Spleen (tissue), 11 donors: Measurements from ENCODE around the gene SERPINA6. TPM values are rescaled to one million over a fixed set of nuclear protein-coding genes. Genes with fewer than 3 reads are reported as not detected.

Experiments
- DNase-seq: peaks from one replicate; pipeline ENCODE4 v3.0.0-alpha.2; 2020
- H3K27ac ChIP-seq, 8 donors: fragments of 200-600 bp; sonication (generic) in 7 of 8; 1 replicate in 4 of 8; 2 replicates in 4 of 8; pipeline versions ENCODE4 v1.5.0 to v1.8.0; 2016 to 2021; ENCODE audit warnings: inconsistent platforms in 4 of 8, mild to moderate bottlenecking in 4 of 8, moderate library complexity in 1 of 8
- H3K27me3 ChIP-seq, 7 donors: fragments of 200-600 bp; sonication (generic) in 6 of 7; replicated peaks in 1 of 7; 1 replicate in 4 of 7; 2 replicates in 3 of 7; pipeline versions ENCODE4 v1.5.0 to v1.8.0; 2016 to 2021; ENCODE audit warnings: inconsistent platforms in 3 of 7, mild to moderate bottlenecking in 1 of 7
- H3K36me3 ChIP-seq, 6 donors: fragments of 200-600 bp; sonication (generic) in 5 of 6; 1 replicate in 4 of 6; 2 replicates in 2 of 6; pipeline versions ENCODE4 v1.5.0 to v1.8.0; 2016 to 2021; ENCODE audit warnings: inconsistent platforms in 2 of 6
- H3K4me1 ChIP-seq, 6 donors: fragments of 200-600 bp; sonication (generic) in 5 of 6; 1 replicate in 3 of 6; 2 replicates in 3 of 6; pipeline versions ENCODE4 v1.5.0 to v1.8.0; 2016 to 2021; ENCODE audit warnings: inconsistent platforms in 3 of 6
- H3K4me3 ChIP-seq, 8 donors: fragments of 200-600 bp; sonication (generic) in 7 of 8; 1 replicate in 4 of 8; 2 replicates in 4 of 8; pipeline versions ENCODE4 v1.5.0 to v1.8.0; 2016 to 2021; ENCODE audit warnings: inconsistent platforms in 4 of 8, mild to moderate bottlenecking in 4 of 8, moderate library complexity in 2 of 8
- H3K9me3 ChIP-seq, 8 donors: fragments of 200-600 bp; sonication (generic) in 7 of 8; 1 replicate in 4 of 8; 2 replicates in 4 of 8; pipeline versions ENCODE4 v1.5.0 to v1.8.0; 2016 to 2021; ENCODE audit warnings: inconsistent platforms in 4 of 8
- CTCF ChIP-seq, 11 experiments: fragments of 200-600 bp in 7 of 11; fragments of 450-650 bp in 4 of 11; sonication (generic) in 4 of 11; IDR thresholded peaks in 8 of 11; conservative IDR thresholded peaks in 3 of 11; 1 replicate in 7 of 11; 2 replicates in 4 of 11; pipeline versions ENCODE4 v1.4.0 to v1.8.0; 2016 to 2021; ENCODE audit warnings: antibody characterized with exemption in 11 of 11, inconsistent platforms in 4 of 11, mild to moderate bottlenecking in 1 of 11
- POLR2A ChIP-seq, 3 donors: fragments of 450-650 bp; IDR thresholded peaks; one replicate each; pipeline ENCODE4 v1.5.1; 2017; ENCODE audit warnings: antibody characterized with exemption in 3 of 3, mild to moderate bottlenecking in 1 of 3
- POLR2AphosphoS5 ChIP-seq, 3 donors: sonication (generic); formaldehyde crosslinking; IDR thresholded peaks; one replicate each; pipeline ENCODE4 v1.5.1; 2017; ENCODE audit warnings: antibody characterized with exemption in 3 of 3
- WGBS, 5 donors: extraction: QIAGEN DNeasy Blood & Tissue Kit in 3 of 5; methylation state at CpG; one replicate each; pipeline versions ENCODE4 v1.1.5 to v1.1.7; 2013 to 2018; 5-methylcytosine and 5-hydroxymethylcytosine counted together
- intact Hi-C: fragments of 100-400 bp; cut with DNase I; formaldehyde crosslinking; loops from one replicate; pipeline ENCODE4 v1.15.0; 2023; ENCODE audit warnings: low total_unique reads
- polyA plus RNA-seq, 3 donors: library from polyadenylated mRNA; stranded (reverse); fragments of 200-250 nt; gene quantifications; one replicate each; pipeline ENCODE4 v1.2.1, GENCODE V29; 2013
- total RNA-seq, 7 donors: library from RNA; depleted of rRNA in 3 of 7; stranded (reverse); fragments of >200 nt in 3 of 7; fragmentation: NEBNext Ultra II Directional in 4 of 7; extraction: Animal tissue kit (Norgen Biotek cat#: 25700) in 4 of 7; gene quantifications; one replicate each; pipeline versions ENCODE4 v1.1.0 to v1.2.1, GENCODE V29; 2016 to 2021
- donor health status: healthy with polysubstance abuse.
- donor health status: DM: no; HTN: no; CAD: no; lungs with moderate emphysema.
- donor health status: DM: no; HTN: no; CAD: no.
- donor health status: Bipolar disorder and iron deficiency.
- donor health status: healthy.
- donor health status: DM: no; HTN: no; CAD: no.
- donor health status: DM: yes; HTN: yes; CAD: no.

The SERPINA6 gene
- total and polyA plus RNA-seq, 10 donors: not detected

DNA sequence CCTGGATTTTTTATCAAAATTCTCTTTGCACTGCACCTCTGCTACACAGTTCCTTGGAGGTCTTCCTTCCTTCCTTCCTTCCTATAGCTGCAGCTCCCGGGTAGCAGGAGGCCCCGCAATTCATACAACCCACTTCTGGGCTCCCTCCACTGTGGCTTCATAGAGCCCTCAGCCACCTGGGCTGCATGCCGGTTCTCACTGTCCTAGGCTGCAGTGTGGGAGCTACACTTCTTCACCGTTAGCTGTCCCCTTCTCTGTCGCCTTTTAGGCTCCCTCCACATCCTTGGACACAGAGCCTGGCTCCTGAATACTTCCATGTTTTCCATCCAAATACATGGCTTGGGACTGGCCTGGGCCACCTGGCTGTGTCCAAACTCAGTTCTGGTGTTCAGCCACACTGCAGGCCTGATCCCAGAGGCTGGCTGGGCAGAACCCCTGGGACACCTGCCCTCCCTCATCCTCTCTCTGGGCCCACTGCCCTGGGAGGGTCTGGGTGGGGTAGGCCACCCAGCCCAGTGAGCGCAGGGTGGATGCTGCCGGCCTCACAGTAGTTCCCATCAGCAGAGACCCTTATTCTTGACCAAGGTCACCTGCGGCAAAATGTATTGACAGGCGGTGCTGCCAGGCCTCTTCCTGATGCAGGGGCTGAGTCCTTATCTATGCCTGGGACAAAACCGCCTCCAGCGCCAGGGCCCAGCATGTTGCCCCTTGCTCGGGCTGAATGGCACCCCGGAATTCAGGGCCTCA is 31.8 kb downstream of the SERPINA6 start:
- H3K4me1 ChIP-seq: no peaks in the 10 kb centered on the region
- intact Hi-C loops: no loop called here
- no peak for DNase-seq
- no peak overlapping the region for H3K4me3 ChIP-seq
- TF ChIP-seq POLR2A (IDR thresholded peaks at IDR 0.05) (no peak), POLR2AphosphoS5 (IDR thresholded peaks at IDR 0.05) (no peak), CTCF (IDR thresholded peaks at IDR 0.05 in 8 of 11, conservative IDR thresholded peaks at IDR 0.05 in 3 of 11) (no peak)
- no peaks in the 10 kb centered on the region for H3K9me3 ChIP-seq
- H3K27me3 ChIP-seq: peaks cover 0 to 9% (median 0%) of the 10 kb centered on the region in 7 donors
- H3K27ac ChIP-seq: no peak overlapping the region
- 70 to 84% (median 83%) methylated on average over 9 to 13 of the region's 13 CpGs for WGBS, 5 donors
- H3K36me3 ChIP-seq: no peaks in the 10 kb centered on the region

GRCh38 chr14:94290197-94290596 is 32.9 kb downstream of the SERPINA6 start:
- Histone ChIP-seq H3K27ac (no peak overlapping the region), H3K9me3 (no peaks in the 10 kb centered on the region), H3K4me1 (no peaks in the 10 kb centered on the region), H3K4me3 (no peak overlapping the region), H3K27me3 (peaks cover 0 to 2% (median 0%) of the 10 kb centered on the region in 7 donors), H3K36me3 (no peaks in the 10 kb centered on the region)
- TF ChIP-seq CTCF (IDR thresholded peaks at IDR 0.05 in 8 of 11, conservative IDR thresholded peaks at IDR 0.05 in 3 of 11) (no peak), POLR2AphosphoS5 (IDR thresholded peaks at IDR 0.05) (no peak), POLR2A (IDR thresholded peaks at IDR 0.05) (no peak)
- WGBS, 5 donors: 67 to 81% (median 76%) methylated on average over 5 to 8 of the region's 8 CpGs
- no peak for DNase-seq
- intact Hi-C loops: no loop called here

DNA sequence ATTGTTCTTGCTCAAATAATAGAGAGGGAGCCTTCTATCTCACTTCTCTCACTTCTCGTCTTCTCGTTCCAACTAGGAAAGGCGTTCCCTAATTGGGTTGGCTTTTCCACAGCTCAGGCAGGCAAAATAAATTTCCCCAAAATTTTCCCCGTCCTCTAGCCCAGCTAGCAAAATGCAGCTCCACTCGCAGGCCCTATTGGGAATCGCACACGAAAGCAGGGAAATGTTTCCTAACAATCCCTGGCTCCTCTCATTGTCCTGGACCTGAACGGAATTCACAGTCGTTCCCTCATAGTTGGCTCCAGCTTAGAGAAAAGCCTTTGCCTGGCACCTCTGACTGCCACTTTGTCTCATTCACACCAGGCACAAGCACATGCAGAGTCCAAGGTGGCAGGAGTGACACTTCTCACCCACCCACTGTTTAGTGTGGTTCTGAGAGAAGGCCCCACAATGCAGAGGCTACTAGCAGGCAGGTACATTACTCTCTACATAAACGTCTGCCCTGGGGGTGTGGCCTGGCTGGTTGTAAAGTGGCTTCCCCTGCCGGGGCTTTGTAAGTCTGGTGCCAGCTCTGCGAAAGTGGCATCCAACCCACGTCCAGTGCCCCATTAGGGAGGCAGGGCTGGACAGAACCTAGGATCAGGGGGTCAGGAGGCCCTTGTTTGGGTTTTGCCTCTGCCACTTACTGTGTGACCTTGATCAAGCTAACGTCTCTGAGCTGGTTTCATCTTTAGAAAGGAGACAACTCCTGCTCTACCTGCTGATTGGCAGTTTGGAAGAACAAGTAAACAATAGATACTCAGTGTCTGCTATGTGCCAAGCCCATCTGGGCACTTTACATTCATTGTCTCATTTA is 34.3 kb downstream of the SERPINA6 start:
- 64 to 73% (median 66%) methylated on average over 13 to 14 of the region's 14 CpGs for WGBS, 5 donors
- no peaks in the 10 kb centered on the region for H3K9me3 ChIP-seq
- H3K27me3 ChIP-seq: no peaks in the 10 kb centered on the region
- H3K4me1 ChIP-seq: no peaks in the 10 kb centered on the region
- H3K36me3 ChIP-seq: no peaks in the 10 kb centered on the region
- no peak overlapping the region for H3K4me3 ChIP-seq
- TF ChIP-seq POLR2A (IDR thresholded peaks at IDR 0.05): no peak
- no peak for TF ChIP-seq POLR2AphosphoS5 (IDR thresholded peaks at IDR 0.05)
- no peak for TF ChIP-seq CTCF (IDR thresholded peaks at IDR 0.05 in 8 of 11, conservative IDR thresholded peaks at IDR 0.05 in 3 of 11)
- DNase-seq: no peak
- H3K27ac ChIP-seq: no peak overlapping the region
- intact Hi-C loops: no loop called here

GRCh38 chr14:94285158-94285557 is 38.0 kb downstream of the SERPINA6 start:
- no peaks in the 10 kb centered on the region for H3K9me3 ChIP-seq
- no peaks in the 10 kb centered on the region for H3K27me3 ChIP-seq
- no peak overlapping the region for H3K27ac ChIP-seq
- DNase-seq: no peak
- TF ChIP-seq POLR2A (IDR thresholded peaks at IDR 0.05) (no peak), POLR2AphosphoS5 (IDR thresholded peaks at IDR 0.05) (no peak), CTCF (IDR thresholded peaks at IDR 0.05 in 8 of 11, conservative IDR thresholded peaks at IDR 0.05 in 3 of 11) (no peak)
- no peak overlapping the region for H3K4me3 ChIP-seq
- no peaks in the 10 kb centered on the region for H3K4me1 ChIP-seq
- H3K36me3 ChIP-seq: no peaks in the 10 kb centered on the region
- intact Hi-C loops: no loop called here
